Neural progenitor cell (in vitro differentiated cells): Measurements from ENCODE around the gene SLC6A3. TPM values are rescaled to one million over a fixed set of nuclear protein-coding genes. Genes with fewer than 3 reads are reported as not detected.

Experiments used
- DNase-seq: peaks from one replicate; pipeline ENCODE4 v3.0.0-alpha.2; 2016; ENCODE audit warnings: low spot score
- H2AFZ ChIP-seq: fragments of 200-600 bp; sonication (generic); replicated peaks from 2 replicates; pipeline ENCODE4 v1.6.1; 2016; ENCODE audit warnings: antibody characterized with exemption
- H3F3A ChIP-seq: fragments of 200-600 bp; sonication (generic); 2 replicates; pipeline ENCODE4 v1.6.1; 2016; ENCODE audit warnings: antibody characterized with exemption, low read depth
- H3K27ac ChIP-seq: fragments of 200-600 bp; sonication (generic); 2 replicates; pipeline ENCODE4 v1.5.1; 2016; ENCODE audit warnings: mild to moderate bottlenecking
- H3K27me3 ChIP-seq: fragments of 200-600 bp; sonication (generic); 2 replicates; pipeline ENCODE4 v1.6.1; 2016; ENCODE audit warnings: mild to moderate bottlenecking, moderate library complexity
- H3K36me3 ChIP-seq: fragments of 200-600 bp; sonication (generic); 2 replicates; pipeline ENCODE4 v1.5.1; 2016
- H3K4me1 ChIP-seq: fragments of 200-600 bp; sonication (generic); 2 replicates; pipeline ENCODE4 v1.6.1; 2016; ENCODE audit warnings: mixed run types
- H3K4me2 ChIP-seq: fragments of 200-600 bp; sonication (generic); 2 replicates; pipeline ENCODE4 v1.6.1; 2016
- H3K4me3 ChIP-seq: fragments of 200-600 bp; sonication (generic); 2 replicates; pipeline ENCODE4 v1.5.1; 2016
- H3K79me2 ChIP-seq: fragments of 200-600 bp; sonication (generic); 2 replicates; pipeline ENCODE4 v1.6.1; 2016; ENCODE audit warnings: low read depth
- H3K9ac ChIP-seq: fragments of 200-600 bp; sonication (generic); 2 replicates; pipeline ENCODE4 v1.6.1; 2016
- H3K9me3 ChIP-seq: fragments of 200-600 bp; sonication (generic); 2 replicates; pipeline ENCODE4 v1.5.1; 2016; ENCODE audit warnings: low read depth
- H4K20me1 ChIP-seq: fragments of 200-600 bp; sonication (generic); 2 replicates; pipeline ENCODE4 v1.6.1; 2016; ENCODE audit warnings: low read depth
- H3K27ac Mint-ChIP-seq: 3 replicates; pipeline ENCODE4 v1.8.0; 2021; ENCODE audit warnings: mixed read lengths
- H3K27me3 Mint-ChIP-seq: 2 replicates; pipeline ENCODE4 v1.8.0; 2022; ENCODE audit warnings: low read depth, mild to moderate bottlenecking, inconsistent platforms, moderate library complexity, mixed read lengths; ENCODE audit not compliant: insufficient read depth
- H3K36me3 Mint-ChIP-seq: 3 replicates; pipeline ENCODE4 v1.8.0; 2021; ENCODE audit warnings: mixed read lengths
- H3K4me1 Mint-ChIP-seq: 3 replicates; pipeline ENCODE4 v1.8.0; 2021; ENCODE audit warnings: mixed read lengths
- H3K4me3 Mint-ChIP-seq: 3 replicates; pipeline ENCODE4 v1.8.0; 2021; ENCODE audit warnings: mild to moderate bottlenecking, moderate library complexity, mixed read lengths
- H3K9me3 Mint-ChIP-seq: 3 replicates; pipeline ENCODE4 v1.8.0; 2020; ENCODE audit warnings: mixed read lengths
- CTCF ChIP-seq: fragments of 200-600 bp; sonication (generic); IDR thresholded peaks from 2 replicates; pipeline ENCODE4 v1.5.1; 2017; ENCODE audit warnings: antibody characterized with exemption, mild to moderate bottlenecking
- EZH2 ChIP-seq: fragments of 200-600 bp; sonication (generic); IDR thresholded peaks from 2 replicates; pipeline ENCODE4 v1.6.1; 2017; ENCODE audit warnings: antibody characterized with exemption, mild to moderate bottlenecking, moderate library complexity
- EZH2phosphoT487 ChIP-seq: fragments of 200-600 bp; sonication (generic); IDR thresholded peaks from 2 replicates; pipeline ENCODE4 v1.6.1; 2017; ENCODE audit warnings: antibody characterized with exemption
- total RNA-seq: library from RNA; depleted of rRNA; stranded (reverse); fragments of >200 nt; gene quantifications from 2 replicates; pipeline ENCODE4 v1.2.3, GENCODE V29; 2015; ENCODE audit warnings: low replicate concordance

The SLC6A3 gene
- total RNA-seq, 1 donor from 2014 or later = 0.32 TPM

GRCh38 chr5:1474183-1474839 lies 29.1 kb upstream of the SLC6A3 start:
- Mint-ChIP-seq H3K27ac (no peak overlapping the region), H3K36me3 (peaks cover 13% of the 10 kb centered on the region), H3K9me3 (no peaks in the 10 kb centered on the region), H3K27me3 (peaks cover 2% of the 10 kb centered on the region), H3K4me3 (no peak overlapping the region), H3K4me1 (peaks cover 11% of the 10 kb centered on the region)
- H2AFZ ChIP-seq = no peak overlapping the region
- no peaks in the 10 kb centered on the region for H3K79me2 ChIP-seq
- DNase-seq = no peak
- no peak for TF ChIP-seq CTCF
- no peak for TF ChIP-seq EZH2phosphoT487
- TF ChIP-seq EZH2 = no peak
- H3F3A ChIP-seq = no peaks in the 10 kb centered on the region
- no peaks in the 10 kb centered on the region for H3K4me1 ChIP-seq
- H4K20me1 ChIP-seq = no peaks in the 10 kb centered on the region
- no peak overlapping the region for H3K4me2 ChIP-seq
- no peak overlapping the region for H3K4me3 ChIP-seq
- no peak overlapping the region for H3K27ac ChIP-seq
- no peak overlapping the region for H3K9ac ChIP-seq
- H3K36me3 ChIP-seq = no peaks in the 10 kb centered on the region
- no peaks in the 10 kb centered on the region for H3K27me3 ChIP-seq
- H3K9me3 ChIP-seq = no peaks in the 10 kb centered on the region

GRCh38 chr5:1473746-1474145 lies 28.5 kb upstream of the SLC6A3 start:
- Histone ChIP-seq H3K9ac (no peak overlapping the region), H3K9me3 (no peaks in the 10 kb centered on the region), H3K27me3 (no peaks in the 10 kb centered on the region), H3K4me3 (no peak overlapping the region), H3K36me3 (no peaks in the 10 kb centered on the region), H4K20me1 (no peaks in the 10 kb centered on the region), H3K4me1 (no peaks in the 10 kb centered on the region), H3K27ac (no peak overlapping the region), H3K79me2 (no peaks in the 10 kb centered on the region), H2AFZ (no peak overlapping the region), H3F3A (no peaks in the 10 kb centered on the region), H3K4me2 (no peak overlapping the region)
- TF ChIP-seq EZH2 (no peak), EZH2phosphoT487 (no peak), CTCF (no peak)
- Mint-ChIP-seq H3K9me3 (no peaks in the 10 kb centered on the region), H3K4me3 (no peak overlapping the region), H3K4me1 (peaks cover 11% of the 10 kb centered on the region), H3K27me3 (peaks cover 2% of the 10 kb centered on the region), H3K36me3 (peaks cover 13% of the 10 kb centered on the region), H3K27ac (no peak overlapping the region)
- DNase-seq = no peak

GRCh38 chr5:1472964-1473628 lies 27.9 kb upstream of the SLC6A3 start:
- Mint-ChIP-seq H3K9me3 (no peaks in the 10 kb centered on the region), H3K36me3 (peaks cover 17% of the 10 kb centered on the region), H3K4me1 (peaks cover 15% of the 10 kb centered on the region), H3K27me3 (peaks cover 3% of the 10 kb centered on the region), H3K27ac (no peak overlapping the region), H3K4me3 (no peak overlapping the region)
- TF ChIP-seq EZH2phosphoT487 = no peak
- no peak for TF ChIP-seq CTCF
- no peak for TF ChIP-seq EZH2
- Histone ChIP-seq H3K9ac (no peak overlapping the region), H3K36me3 (no peaks in the 10 kb centered on the region), H3K4me3 (no peak overlapping the region), H3K4me1 (no peaks in the 10 kb centered on the region), H3K4me2 (no peak overlapping the region), H2AFZ (no peak overlapping the region), H4K20me1 (no peaks in the 10 kb centered on the region), H3F3A (no peaks in the 10 kb centered on the region), H3K79me2 (no peaks in the 10 kb centered on the region), H3K27ac (no peak overlapping the region), H3K9me3 (no peaks in the 10 kb centered on the region), H3K27me3 (no peaks in the 10 kb centered on the region)
- DNase-seq = no peak
